HG03135 (cell line): ENCODE results near the gene WRAP73.

Experiments
- ATAC-seq: cut with Tn5 transposase; IDR thresholded peaks from one replicate; pipeline ENCODE4 v1.9.1; 2021; ENCODE audit warnings: mild to moderate bottlenecking, moderate library complexity; ENCODE audit not compliant: unreplicated experiment

WRAP73 gene

GRCh38 chr1:3650248-3651025 is 534 bp upstream of the WRAP73 start:
- ATAC-seq = no peak

GRCh38 chr1:3646596-3646995 is 3.3 kb downstream of the WRAP73 start:
- no peak for ATAC-seq

DNA sequence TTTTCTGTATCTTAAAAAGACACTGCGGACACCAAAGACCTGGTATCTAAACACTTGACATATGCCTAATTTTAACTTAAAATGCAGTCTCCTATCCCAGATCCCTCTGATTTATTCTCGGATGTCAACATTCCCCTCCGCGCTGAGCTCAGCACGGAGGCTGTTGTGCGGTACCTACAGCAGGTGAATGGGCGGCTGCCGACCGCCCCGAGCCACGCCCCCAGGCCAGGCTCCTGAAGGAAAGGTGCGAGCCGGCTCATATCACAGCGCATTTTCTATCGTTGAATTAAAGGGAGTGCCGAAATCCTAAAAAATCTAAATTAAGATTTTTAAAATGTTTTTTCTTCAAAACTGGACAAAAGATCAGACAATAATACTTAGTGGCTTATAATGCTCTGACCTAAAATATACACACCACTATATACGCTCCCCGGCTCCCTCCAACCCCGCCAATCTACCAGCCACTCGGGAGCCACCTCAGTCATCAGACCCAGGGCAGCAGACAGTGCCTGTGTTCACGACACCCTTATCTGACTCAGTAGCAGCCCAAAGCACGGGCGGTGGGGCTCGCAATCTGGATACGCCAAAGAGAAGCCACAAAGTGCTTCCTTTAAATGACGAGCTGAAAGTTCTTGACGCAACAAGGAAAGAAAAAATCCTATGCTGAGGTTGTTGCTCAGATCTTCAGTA is 4.1 kb downstream of the WRAP73 start:
- ATAC-seq = no peak

- ATAC-seq = no peak
Observed at GRCh38 chr1:3645247-3645646, 4.7 kb downstream of the WRAP73 start.

- no peak for ATAC-seq
Observed at GRCh38 chr1:3644273-3644672, 5.6 kb downstream of the WRAP73 start.

- ATAC-seq = no peak
Observed at GRCh38 chr1:3642919-3643675, 6.8 kb downstream of the WRAP73 start.

DNA sequence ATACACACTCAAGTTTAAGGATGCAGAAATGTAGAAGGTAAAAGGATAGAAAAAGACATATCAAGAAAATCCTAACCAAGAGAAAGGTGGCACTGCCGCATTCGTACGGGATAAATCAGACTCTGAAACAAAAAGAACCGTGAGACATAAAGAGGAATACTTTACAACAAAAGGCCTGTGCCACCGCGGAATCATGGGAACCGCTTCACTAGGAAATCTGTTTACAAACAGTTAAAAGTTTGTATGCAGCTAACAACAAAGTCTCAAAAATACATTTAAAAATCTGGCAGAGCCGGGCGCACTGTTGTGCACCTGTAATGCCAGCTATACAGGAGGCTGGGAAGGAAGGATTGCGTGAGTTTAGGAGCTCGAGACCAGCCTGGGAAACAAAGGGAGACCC is 8.1 kb downstream of the WRAP73 start:
- no peak for ATAC-seq

DNA sequence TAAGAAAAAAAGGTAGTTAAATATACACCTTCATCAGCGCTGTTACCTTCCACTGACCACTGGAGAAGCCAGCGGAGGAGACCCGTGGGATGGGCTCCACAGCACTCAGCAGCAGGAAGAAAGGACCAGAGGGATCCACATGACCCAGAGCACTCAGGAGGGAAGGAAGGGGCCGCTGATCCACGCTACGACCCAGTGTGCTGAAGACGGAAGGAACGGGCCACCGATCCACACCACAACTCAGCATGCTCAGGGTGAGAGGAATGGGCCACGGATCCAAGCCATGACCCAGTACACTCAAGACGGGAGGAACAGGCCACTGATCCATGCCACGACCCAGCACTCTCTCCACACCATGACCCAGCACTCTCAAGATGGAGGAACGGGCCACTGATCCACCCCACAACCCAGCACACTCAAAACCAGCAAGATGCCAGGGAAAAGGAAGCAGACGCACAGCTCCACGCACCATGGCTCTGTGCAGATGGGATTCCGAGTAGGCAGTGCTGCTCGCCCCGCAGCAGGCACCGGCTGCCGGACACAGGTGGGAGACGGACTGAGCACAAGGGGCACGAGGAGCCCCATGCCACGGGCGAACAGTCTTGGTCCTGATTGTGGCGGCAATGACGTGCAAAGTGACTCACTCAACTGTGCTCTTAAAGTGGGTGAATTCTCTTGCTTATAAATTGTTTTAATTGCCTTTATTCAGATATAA is 8.7 kb downstream of the WRAP73 start:
- no peak for ATAC-seq

DNA sequence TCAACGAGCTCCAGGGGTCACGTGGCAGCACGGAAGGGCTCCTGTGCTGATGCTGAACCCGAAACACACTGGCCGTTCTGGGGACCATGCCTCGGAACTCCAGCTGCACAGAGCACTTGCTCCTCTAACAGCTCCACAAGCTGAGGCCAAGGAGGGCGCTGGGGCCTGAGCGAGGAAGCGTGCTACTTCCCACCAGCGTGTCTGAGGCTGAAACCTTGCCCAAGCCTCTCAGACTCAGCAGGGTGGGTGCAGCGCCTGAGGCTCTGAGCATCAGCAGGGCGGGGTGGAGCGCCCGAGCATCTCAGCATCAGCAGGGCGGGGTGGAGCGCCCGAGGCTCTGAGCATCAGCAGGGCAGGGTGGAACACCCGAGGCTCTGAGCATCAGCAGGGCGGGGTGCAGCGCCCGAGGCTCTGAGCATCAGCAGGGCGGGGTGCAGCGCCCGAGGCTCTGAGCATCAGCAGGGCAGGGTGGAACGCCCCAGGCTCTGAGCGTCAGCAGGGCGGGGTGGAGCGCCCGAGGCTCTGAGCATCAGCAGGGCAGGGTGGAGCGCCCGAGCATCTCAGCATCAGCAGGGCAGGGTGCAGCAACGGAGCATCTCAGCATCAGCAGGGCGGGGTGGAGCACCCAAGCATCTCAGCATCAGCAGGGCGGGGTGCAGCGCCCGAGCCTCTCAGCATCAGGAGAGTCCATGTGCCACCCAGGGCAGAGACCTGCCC is 9.6 kb downstream of the WRAP73 start:
- ATAC-seq = no peak

DNA sequence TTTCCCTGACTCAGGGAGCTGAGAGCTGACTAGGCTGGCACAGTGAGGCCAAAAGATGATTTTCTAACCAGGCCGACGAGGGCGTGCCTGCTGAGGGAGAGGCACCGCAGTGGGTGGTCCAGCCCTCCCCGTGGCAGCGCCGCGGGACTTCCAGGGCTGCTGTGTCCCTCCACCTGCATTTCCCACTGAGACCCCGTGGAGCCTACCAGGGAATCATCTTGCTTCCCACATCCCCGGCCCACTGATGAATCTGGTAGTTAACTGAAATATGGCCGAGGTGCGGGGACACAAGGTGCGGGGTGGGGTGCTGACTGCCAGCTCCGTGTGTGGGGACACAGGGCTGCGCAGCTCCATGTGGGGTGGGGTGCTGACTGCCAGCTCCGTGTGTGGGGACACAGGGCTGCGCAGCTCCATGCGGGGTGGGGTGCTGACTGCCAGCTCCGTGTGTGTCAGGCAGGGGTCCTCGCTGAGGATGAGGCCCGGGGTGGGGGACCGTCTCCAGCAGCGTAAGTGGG is 10.4 kb downstream of the WRAP73 start:
- ATAC-seq = no peak

DNA sequence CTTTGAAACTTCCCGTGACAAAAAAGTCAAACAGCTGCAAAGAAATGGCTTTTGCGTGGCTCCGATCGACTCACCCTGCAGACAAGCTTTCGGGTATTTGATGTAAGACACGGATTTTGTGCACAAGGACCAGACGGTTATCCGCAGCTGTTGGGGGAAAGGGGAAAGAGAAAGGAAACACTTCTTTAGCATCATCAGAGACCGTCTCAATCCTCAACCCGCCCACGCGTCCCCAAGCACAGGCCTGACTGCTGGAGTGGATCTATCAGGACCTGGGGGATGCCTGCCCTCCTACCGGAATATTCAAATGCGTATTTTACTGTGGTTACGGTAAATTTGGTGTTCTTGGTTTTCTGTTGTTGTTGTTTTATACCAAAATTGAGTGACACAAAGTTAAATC is 11.2 kb downstream of the WRAP73 start:
- no peak for ATAC-seq

GRCh38 chr1:3638027-3638426 is 11.9 kb downstream of the WRAP73 start:
- no peak for ATAC-seq

DNA sequence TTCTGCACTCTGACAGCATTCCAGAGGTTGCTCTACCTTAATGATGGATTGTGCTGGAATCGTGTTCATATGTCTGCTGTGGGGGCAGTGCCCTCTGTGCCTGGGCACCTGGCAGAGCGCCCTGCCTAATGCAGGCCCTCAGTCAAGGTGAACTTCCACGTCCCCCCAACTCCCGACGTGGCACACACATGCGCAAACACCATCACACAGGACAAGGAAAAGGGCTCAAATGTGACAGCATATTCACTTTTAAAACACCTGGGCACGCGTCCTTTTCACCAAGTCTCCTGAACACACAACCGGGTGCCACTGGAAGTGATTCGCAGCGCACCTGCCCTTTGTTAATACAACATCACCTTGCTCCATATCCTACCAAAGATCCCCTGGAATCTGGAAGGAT is 13.4 kb downstream of the WRAP73 start:
- ATAC-seq = no peak

GRCh38 chr1:3636080-3636479 is 13.8 kb downstream of the WRAP73 start:
- no peak for ATAC-seq

- ATAC-seq = no peak
Observed at GRCh38 chr1:3634059-3634800, 15.7 kb downstream of the WRAP73 start.

GRCh38 chr1:3633344-3634058 is 16.4 kb downstream of the WRAP73 start:
- ATAC-seq = no peak

DNA sequence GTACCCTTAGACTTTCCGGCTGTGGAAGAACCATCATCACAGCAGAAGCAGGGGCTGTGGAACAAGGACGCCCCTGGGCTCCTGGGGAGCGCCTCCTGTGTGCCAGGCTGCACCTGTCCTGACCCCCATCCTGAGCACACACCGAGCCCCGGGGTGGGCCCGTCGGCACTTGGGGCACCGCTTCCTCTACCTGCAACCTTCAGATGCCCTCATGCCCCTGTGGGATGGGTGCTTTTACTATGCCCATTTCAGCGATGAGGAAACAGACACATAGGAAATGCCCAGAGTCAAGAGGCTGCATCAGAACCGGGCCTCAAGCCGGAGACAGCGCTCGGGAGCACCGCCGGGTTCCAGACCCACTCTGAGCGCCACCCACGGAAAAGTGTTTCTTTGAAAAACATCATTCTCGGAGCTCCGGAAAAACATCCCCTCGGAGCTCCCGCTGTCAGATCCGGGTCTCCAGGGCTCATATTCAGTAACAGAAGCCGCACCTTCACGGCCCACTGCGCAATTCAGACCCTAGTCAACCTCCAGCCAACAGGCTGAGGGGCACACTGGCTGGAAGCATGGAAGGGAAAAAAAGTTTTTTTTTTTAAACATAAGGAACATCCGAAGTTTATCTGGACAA is 17.1 kb downstream of the WRAP73 start:
- ATAC-seq = no peak

- no peak for ATAC-seq
Observed at GRCh38 chr1:3632298-3632697, 17.6 kb downstream of the WRAP73 start.
